ENCODE measurements around the gene TIMM44.
"Not testable (repeated sequence)": the region's sequence is repeated elsewhere in the genome, so short reads cannot be mapped to it uniquely, and the experiment has no call there.

- TF ChIP-seq CTCF, POLR2A, EP300 (IDR thresholded peaks at IDR 0.05): not testable (repeated sequence)
These were observed 49.9 kb downstream of the TIMM44 start for GRCh38 chr19:7893362-7894101.

All from tibial nerve (tissue), 4 donors.